DND-41 (cell line): Measurements from ENCODE around the gene DLGAP4.

Experiments
- ATAC-seq: fragments of 200-7000 bp; cut with Tn5 transposase; 3 replicates; pipeline ENCODE4 v1.9.1; 2021; ENCODE audit warnings: low read depth; ENCODE audit not compliant: insufficient read depth
- DNase-seq: peaks from one replicate; pipeline ENCODE4 v3.0.0-alpha.2; 2020
- H2AFZ ChIP-seq: 2 replicates; pipeline ENCODE4 v1.6.0; 2012; ENCODE audit warnings: low read depth, low read length
- H3K27ac ChIP-seq: 2 replicates; pipeline ENCODE4 v1.5.1; 2012; ENCODE audit warnings: low read length, inconsistent platforms
- H3K27me3 ChIP-seq: fragments of 200-600 bp; sonication (generic); 2 replicates; pipeline ENCODE4 v1.6.0; 2012; ENCODE audit warnings: low read length, mild to moderate bottlenecking, inconsistent platforms; ENCODE audit not compliant: insufficient read depth, poor library complexity
- H3K36me3 ChIP-seq: 2 replicates; pipeline ENCODE4 v1.5.1; 2012; ENCODE audit warnings: low read length, inconsistent platforms; ENCODE audit not compliant: insufficient read depth
- H3K4me1 ChIP-seq: 2 replicates; pipeline ENCODE4 v1.5.1; 2012; ENCODE audit warnings: mild to moderate bottlenecking, low read length; ENCODE audit not compliant: insufficient read depth
- H3K4me2 ChIP-seq: 2 replicates; pipeline ENCODE4 v1.6.0; 2012; ENCODE audit warnings: mild to moderate bottlenecking, moderate library complexity, low read length, inconsistent platforms; ENCODE audit not compliant: insufficient read depth
- H3K4me3 ChIP-seq, 2 experiments: fragments of 200-600 bp in 1 of 2; shearing (Covaris generic) in 1 of 2; 2 replicates each; pipeline ENCODE4 v1.5.1; 2012 to 2016; ENCODE audit warnings: inconsistent platforms in 2 of 2, low read length in 2 of 2, mild to moderate bottlenecking in 2 of 2, low read depth in 1 of 2, moderate library complexity in 1 of 2
- H3K79me2 ChIP-seq: 2 replicates; pipeline ENCODE4 v1.6.0; 2012; ENCODE audit warnings: low read length, inconsistent platforms; ENCODE audit not compliant: insufficient read depth
- H3K9ac ChIP-seq: 2 replicates; pipeline ENCODE4 v1.6.0; 2012; ENCODE audit warnings: low read depth, mild to moderate bottlenecking, inconsistent platforms, low read length, moderate library complexity
- H3K9me3 ChIP-seq: 2 replicates; pipeline ENCODE4 v1.5.1; 2012; ENCODE audit warnings: low read length, moderate library complexity, mild to moderate bottlenecking, inconsistent platforms; ENCODE audit not compliant: insufficient read depth, severe bottlenecking
- H4K20me1 ChIP-seq: 2 replicates; pipeline ENCODE4 v1.6.0; 2012; ENCODE audit warnings: low read length; ENCODE audit not compliant: insufficient read depth
- EZH2 ChIP-seq: IDR thresholded peaks from 3 replicates; pipeline ENCODE4 v1.6.1; 2012; ENCODE audit warnings: borderline replicate concordance, low read depth, mild to moderate bottlenecking, moderate library complexity, low read length, inconsistent platforms; ENCODE audit not compliant: severe bottlenecking
- TF ChIP-seq, protein P1 (sequence below): IDR thresholded peaks from 2 replicates; pipeline ENCODE4 v1.5.1; 2012; ENCODE audit warnings: borderline replicate concordance, low read length, moderate library complexity, mild to moderate bottlenecking; ENCODE audit not compliant: poor library complexity, severe bottlenecking; ENCODE audit errors: extremely low read depth

Gene DLGAP4

GRCh38 chr20:36541768-36542488 is 235.8 kb downstream of the DLGAP4 start:
- Histone ChIP-seq H3K27me3 (no peaks in the 10 kb centered on the region), H3K9me3 (no peaks in the 10 kb centered on the region), H3K79me2 (no peaks in the 10 kb centered on the region), H2AFZ (no peak overlapping the region), H3K27ac (no peak overlapping the region), H3K4me2 (no peak overlapping the region), H3K9ac (no peak overlapping the region), H3K4me3 (no peak overlapping the region), H3K36me3 (no peaks in the 10 kb centered on the region), H4K20me1 (peaks cover 6% of the 10 kb centered on the region; the same call in 1 of the 2 replicates), H3K4me1 (no peaks in the 10 kb centered on the region)
- TF ChIP-seq EZH2 = no peak
- TF ChIP-seq, protein P1, sequence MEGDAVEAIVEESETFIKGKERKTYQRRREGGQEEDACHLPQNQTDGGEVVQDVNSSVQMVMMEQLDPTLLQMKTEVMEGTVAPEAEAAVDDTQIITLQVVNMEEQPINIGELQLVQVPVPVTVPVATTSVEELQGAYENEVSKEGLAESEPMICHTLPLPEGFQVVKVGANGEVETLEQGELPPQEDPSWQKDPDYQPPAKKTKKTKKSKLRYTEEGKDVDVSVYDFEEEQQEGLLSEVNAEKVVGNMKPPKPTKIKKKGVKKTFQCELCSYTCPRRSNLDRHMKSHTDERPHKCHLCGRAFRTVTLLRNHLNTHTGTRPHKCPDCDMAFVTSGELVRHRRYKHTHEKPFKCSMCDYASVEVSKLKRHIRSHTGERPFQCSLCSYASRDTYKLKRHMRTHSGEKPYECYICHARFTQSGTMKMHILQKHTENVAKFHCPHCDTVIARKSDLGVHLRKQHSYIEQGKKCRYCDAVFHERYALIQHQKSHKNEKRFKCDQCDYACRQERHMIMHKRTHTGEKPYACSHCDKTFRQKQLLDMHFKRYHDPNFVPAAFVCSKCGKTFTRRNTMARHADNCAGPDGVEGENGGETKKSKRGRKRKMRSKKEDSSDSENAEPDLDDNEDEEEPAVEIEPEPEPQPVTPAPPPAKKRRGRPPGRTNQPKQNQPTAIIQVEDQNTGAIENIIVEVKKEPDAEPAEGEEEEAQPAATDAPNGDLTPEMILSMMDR = peak; percentile 16
- DNase-seq (no peak), ATAC-seq (no peak)

DNA sequence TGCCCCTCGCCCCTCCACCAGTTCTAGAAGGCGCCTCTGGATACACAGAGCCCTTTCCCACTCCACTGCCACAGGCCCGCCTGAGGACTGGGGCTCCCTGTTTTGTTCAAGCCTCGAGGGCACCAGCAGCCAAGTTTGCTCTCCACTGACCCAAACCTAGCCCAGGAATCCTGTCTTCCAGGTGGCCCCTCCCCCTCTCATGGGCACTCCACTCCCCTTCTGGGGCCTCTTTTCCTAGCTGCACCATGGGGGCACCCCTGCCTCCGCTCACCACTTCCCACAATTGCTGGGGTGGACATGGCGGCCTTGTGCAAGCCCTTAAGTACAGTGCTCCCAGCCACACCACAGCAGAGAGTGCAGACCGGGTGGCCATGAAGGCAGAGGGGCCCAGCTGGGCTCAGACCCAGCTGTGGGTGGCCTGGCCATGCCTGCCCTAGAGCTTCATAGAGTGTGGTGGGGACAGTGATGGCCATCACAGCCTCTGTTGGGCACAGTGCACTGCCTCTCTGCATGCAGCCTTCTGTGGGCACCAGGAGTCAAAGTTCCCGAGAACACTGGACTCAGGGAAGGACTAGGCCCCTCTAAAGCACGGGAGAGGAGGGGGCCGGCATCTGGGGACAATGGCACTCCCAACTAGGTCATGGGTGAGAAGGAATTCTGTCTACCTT is 236.5 kb downstream of the DLGAP4 start:
- DNase-seq = no peak
- Histone ChIP-seq H3K4me1 (no peaks in the 10 kb centered on the region), H3K79me2 (no peaks in the 10 kb centered on the region), H3K4me2 (no peak overlapping the region), H2AFZ (no peak overlapping the region), H3K27me3 (no peaks in the 10 kb centered on the region), H3K9ac (no peak overlapping the region), H4K20me1 (peaks cover 6% of the 10 kb centered on the region; the same call in 1 of the 2 replicates), H3K4me3 (no peak overlapping the region), H3K36me3 (no peaks in the 10 kb centered on the region), H3K9me3 (no peaks in the 10 kb centered on the region), H3K27ac (no peak overlapping the region)
- ATAC-seq = no peak
- TF ChIP-seq, protein P1 = no peak

DNA sequence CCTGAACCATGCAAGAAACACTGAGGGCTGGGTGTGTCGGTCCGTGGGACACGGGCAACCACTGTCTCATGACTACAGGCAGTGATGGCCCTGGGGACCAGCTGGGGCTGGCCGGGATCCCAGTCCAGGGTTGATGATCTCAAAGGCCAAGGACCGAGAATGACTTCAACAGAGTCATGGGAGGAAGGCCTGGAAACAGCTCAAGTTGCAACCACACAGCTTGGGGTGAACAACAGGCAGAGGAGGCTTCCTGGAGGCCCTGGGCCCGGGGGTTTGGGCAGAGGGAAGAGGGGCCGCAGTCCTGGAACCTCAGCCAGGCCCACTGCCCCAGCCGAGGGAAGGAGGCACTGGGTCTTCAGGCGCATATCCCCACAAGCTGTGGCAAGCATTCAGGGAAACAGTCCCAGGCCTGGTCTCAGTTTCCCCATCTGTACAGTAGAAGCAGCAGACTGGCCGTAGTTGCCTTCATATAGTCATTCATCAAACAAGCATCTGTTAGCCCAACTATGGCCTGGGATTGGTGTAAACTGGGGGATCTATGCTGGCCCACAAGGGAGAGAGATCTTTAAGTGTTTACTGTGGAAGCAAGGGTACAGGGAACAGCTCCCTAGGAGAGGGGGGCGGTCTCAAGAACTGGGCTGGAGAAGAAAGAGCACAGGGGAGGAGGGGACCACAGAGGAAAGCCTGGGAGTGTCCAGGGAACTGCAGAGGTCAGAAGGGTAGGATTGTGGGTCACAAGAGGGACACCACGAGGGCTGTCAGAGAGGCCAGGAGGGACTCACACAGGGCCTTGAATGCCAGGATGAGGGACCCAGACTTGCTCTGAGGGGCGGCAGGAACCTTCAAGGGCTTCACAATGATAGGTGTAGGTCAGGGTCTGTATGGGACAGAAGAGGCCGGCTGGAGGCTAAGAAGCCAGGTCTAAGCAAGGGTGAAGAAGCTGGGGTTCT is 237.3 kb downstream of the DLGAP4 start:
- Histone ChIP-seq H3K4me3 (no peak overlapping the region), H3K27ac (no peak overlapping the region), H4K20me1 (peaks cover 6% of the 10 kb centered on the region; the same call in 1 of the 2 replicates), H3K36me3 (no peaks in the 10 kb centered on the region), H2AFZ (no peak overlapping the region), H3K27me3 (no peaks in the 10 kb centered on the region), H3K4me2 (no peak overlapping the region), H3K9ac (no peak overlapping the region), H3K79me2 (no peaks in the 10 kb centered on the region), H3K9me3 (no peaks in the 10 kb centered on the region), H3K4me1 (no peaks in the 10 kb centered on the region)
- DNase-seq (no peak), ATAC-seq (no peak)
- TF ChIP-seq EZH2 = no peak
- TF ChIP-seq, protein P1 = no peak
